ENCODE data around the gene KRI1.
"Not testable (repeated sequence)": the region's sequence is repeated elsewhere in the genome, so short reads cannot be mapped to it uniquely, and the experiment has no call there.

KRI1 gene

GRCh38 chr19:10574462-10574861 is 8.7 kb upstream of the KRI1 start:
- DNase-seq: no peak

- not testable (repeated sequence) for DNase-seq
Measured at GRCh38 chr19:10573793-10574192, 8.0 kb upstream of the KRI1 start.

DNA sequence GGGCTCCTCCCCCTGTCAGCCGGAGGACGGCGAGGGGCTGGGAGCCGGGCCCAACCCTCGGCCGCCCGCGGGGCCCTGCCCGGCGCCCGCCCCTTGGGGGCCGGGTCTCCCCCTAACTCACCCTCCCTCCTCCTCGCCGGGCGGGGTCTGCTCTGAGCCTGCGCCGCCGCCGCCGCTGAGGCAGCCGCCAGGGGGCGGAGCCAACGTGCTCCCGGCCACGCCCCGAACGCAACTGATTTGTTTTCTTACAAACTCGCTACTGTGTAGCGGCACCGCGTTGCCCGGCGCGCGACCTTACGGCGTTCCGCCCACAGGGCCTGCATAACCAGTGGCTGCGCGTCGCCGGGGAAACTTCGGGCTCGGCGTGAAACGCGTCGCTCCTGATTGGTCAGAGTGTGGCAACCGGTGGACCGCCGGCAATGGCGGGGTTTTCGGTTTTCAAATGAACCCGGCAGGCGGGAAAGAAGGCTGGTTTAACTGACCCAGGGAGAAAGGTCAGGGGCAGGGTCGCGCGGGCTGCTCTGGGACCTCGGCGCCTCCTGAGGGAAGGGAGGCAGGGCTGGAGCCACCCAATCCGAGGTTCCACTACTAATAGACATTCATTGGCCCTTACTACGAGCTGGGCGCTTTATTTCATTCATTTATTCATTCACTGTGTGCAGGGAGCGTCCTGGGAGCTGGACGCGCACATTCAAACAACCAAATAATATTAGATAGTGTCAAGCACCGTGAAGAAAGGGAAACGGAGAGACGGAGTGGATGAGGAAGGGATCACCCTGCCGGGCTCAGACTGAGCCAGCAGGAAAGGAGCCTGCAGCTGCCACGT is 3.2 kb upstream of the KRI1 start, which contains the start of gene CDKN2D:
Gene CDKN2D (minus strand): TSS at position 154 of the 826 bp plus-strand sequence. CDS start 326 bp downstream, outside the sequence.
- DNase-seq: peak; percentile 94

- DNase-seq: peak; percentile 18
Measured at GRCh38 chr19:10568062-10568825, 2.4 kb upstream of the KRI1 start.

DNA sequence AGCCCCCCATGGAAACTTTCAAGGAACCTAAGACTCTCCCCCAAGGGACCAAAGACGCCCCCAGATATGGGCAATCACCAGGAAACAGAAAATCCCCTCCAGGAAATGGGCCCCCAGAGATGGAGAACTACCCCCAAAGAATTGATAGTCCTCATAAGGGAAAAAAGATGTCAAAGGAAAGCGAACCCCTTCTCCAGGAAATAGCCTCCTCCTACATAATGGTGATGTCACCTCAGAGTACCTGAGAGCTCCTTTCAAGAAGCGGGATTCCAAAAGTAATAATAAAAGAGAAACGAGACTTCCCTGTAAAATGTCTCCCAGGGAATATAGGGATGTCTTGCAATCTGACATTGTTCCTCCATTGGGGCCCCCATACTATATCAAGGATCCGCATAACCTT is 1.8 kb upstream of the KRI1 start:
- DNase-seq: no peak

GRCh38 chr19:10566658-10567410 is 1.0 kb upstream of the KRI1 start:
- DNase-seq: no peak

GRCh38 chr19:10566408-10566657 is 523 bp upstream of the KRI1 start:
- no peak for DNase-seq

GRCh38 chr19:10565028-10565566 is 713 bp downstream of the KRI1 start:
- no peak for DNase-seq

GRCh38 chr19:10562609-10563008 is 3.2 kb downstream of the KRI1 start:
- DNase-seq: no peak

DNA sequence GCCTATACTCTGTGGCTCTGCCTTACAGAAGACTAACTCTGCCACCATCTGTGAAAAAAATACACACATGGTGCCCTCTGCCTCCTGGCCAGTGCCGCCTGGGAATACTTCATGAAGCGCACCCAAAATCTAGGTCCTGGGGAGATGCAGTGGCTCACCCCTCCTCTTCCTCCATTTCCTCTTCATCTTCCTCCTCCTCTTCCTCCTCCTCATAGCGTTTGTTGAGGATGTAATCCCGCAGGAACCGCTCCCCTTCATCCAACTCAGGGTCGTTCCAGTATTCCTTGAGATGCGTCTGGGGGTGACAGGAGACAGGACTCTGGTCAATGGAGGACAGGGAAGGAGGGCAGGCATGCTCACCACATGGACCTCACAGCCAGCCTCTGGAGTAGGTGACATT is 5.7 kb downstream of the KRI1 start:
- no peak for DNase-seq

DNA sequence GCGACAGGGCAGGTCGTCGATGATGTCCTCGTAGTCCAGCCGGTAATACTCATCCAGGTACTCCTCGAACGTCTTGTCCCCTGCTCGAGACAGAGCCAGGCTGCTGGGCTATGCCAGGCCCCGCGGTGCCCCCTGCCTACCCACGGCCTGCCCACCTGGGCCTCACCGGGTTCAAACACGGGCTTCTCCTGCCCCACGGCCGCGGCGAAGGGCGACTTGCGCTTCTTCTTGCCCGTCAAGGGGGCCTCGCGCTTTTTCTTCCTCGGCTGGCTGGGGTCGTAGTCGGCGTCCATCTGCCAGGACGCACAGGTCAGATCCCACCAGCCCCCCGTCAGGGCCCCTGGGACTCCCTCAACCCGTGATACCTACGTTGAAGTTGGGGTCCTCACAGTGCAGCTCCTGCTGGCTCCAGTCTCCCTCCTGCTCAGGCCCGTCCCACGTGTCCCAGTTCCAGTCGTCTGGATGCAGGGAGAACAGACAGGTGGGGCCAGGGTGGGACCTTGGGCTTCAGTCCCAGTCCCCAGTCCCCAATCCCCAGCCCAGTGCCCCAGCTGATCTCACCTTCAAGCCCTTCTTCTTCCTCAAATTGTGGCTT is 8.1 kb downstream of the KRI1 start:
- no peak for DNase-seq

GRCh38 chr19:10555610-10555973 is 10.2 kb downstream of the KRI1 start:
- DNase-seq: no peak

- DNase-seq: no peak
Measured at GRCh38 chr19:10554760-10555609, 10.8 kb downstream of the KRI1 start.

DNA sequence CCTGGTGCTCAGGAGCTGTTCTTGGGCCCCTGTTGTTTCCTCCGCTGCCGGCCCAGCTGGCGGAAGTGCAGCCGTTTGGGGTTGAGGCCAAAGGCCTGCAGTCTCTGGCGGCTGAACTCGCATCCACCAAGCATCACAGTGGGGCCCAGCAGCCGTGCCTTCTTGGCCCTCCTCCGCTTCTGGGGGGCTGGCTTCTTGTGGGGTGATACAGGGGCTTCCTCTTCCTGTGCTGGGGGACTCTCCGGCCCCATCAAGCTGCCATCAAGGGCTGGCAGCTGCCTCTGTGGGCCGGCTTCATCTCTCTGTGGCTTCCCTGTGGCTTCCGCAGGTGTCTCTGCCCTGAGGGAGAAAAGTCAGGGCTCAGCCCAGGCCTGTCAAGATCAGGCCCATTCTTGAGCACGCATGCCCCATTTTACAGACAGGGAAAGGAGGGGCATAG is 11.8 kb downstream of the KRI1 start:
- DNase-seq: no peak

GRCh38 chr19:10553087-10553667 is 12.6 kb downstream of the KRI1 start:
- DNase-seq: no peak

- DNase-seq: no peak
Measured at GRCh38 chr19:10552510-10553053, 13.2 kb downstream of the KRI1 start.

DNA sequence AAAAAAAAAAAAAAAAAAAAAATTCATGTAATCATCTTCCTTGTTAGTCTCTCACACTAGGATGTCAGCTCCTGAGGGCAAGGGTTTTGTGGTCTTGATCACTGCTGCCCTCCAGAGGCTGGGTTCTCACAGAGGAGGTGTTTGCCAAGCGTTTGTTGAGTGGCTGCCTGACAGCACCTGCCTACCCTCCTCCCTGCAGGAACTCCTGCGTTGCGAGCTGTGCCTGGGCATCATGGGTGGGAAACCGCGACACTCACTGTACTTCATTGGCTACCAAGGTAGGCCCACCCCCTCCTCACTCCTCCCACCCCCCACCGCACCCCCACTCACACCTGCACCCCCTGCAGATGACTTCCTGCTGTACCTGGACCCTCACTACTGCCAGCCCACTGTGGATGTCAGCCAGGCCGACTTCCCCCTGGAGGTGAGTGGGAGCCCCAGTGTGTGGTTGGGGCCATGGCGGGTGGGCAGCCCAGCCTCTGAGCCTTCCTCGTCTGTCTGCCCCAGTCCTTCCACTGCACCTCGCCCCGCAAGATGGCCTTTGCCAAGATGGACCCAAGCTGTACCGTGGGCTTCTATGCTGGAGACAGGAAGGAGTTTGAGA is 14.0 kb downstream of the KRI1 start:
- no peak for DNase-seq

DNA sequence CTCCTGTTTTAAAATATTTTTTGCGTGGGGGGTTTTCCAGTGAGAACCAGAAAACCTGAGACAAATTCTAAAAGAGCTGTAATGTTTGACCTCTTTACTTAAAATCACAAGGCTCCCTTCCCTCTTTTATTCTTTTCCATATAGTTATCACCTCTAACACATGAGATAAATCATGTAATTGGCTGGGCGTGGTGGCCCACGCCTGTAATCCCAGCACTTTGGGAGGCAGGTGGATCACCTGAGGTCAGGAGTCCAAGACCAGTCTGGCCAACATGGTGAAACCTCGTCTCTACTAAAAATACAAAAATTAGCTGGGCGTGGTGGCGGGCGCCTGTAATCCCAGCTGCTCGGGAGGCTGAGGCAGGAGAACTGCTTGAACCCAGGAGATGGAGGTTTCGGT is 14.8 kb downstream of the KRI1 start:
- not testable (repeated sequence) for DNase-seq

GRCh38 chr19:10550336-10550735 is 15.5 kb downstream of the KRI1 start:
- DNase-seq: no peak

- no peak for DNase-seq
Measured at GRCh38 chr19:10549733-10550132, 16.1 kb downstream of the KRI1 start.

DNA sequence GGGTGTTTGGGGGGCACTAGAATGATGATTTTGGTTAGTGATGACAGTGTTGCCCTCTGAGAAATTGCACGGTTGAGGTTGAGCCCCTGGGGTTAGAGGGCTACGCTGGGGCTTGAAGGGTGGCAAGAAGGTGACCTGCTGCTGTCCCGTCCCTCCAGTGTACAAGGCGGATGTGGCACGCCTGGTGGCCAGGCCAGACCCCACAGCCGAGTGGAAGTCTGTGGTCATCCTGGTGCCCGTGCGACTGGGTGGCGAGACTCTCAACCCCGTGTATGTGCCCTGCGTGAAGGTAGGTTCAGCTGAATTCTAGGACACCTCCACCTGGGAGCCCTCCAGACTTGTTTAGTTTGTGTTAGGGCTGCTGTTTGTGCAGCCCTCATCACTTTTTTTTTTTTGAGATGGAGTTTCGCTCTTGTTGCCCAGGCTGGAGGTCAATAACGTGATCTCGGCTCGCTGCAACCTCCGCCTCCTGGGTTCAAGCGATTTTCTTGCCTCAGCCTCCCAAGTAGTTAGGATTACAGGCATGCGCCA is 17.0 kb downstream of the KRI1 start:
- DNase-seq: no peak

Measured in NCI-H2227 treated with DMSO at 0.1 percent for 48 hours (cell line).